Uterus (tissue), 4 donors: ENCODE measurements around the gene S100A14. TPM values are rescaled to one million over a fixed set of nuclear protein-coding genes. Genes with fewer than 3 reads are reported as not detected.
"Not testable (repeated sequence)": the region's sequence is repeated elsewhere in the genome, so short reads cannot be mapped to it uniquely, and the experiment has no call there.

Experiments used
- DNase-seq, 2 donors: peaks; one replicate each; pipeline ENCODE4 v3.0.0-alpha.2; 2019 to 2020
- H3K27ac ChIP-seq, 2 donors: fragments of 200-600 bp; sonication (generic); 1 replicate in 1 of 2; 2 replicates in 1 of 2; pipeline ENCODE4 v1.5.1; 2016 to 2018
- H3K27me3 ChIP-seq, 2 donors: fragments of 200-600 bp; sonication (generic); one replicate each; pipeline ENCODE4 v1.5.1; 2018 to 2019; ENCODE audit warnings: control low read depth in 1 of 2
- H3K36me3 ChIP-seq, 2 donors: fragments of 200-600 bp; sonication (generic); one replicate each; pipeline ENCODE4 v1.5.1; 2019; ENCODE audit warnings: control low read depth in 1 of 2
- H3K4me1 ChIP-seq, 2 donors: fragments of 200-600 bp; sonication (generic); one replicate each; pipeline ENCODE4 v1.5.1; 2018 to 2019; ENCODE audit warnings: control low read depth in 1 of 2
- H3K4me3 ChIP-seq, 2 donors: fragments of 200-600 bp; sonication (generic); 1 replicate in 1 of 2; 2 replicates in 1 of 2; pipeline ENCODE4 v1.5.1; 2018 to 2019; ENCODE audit warnings: mild to moderate bottlenecking in 1 of 2
- H3K9me3 ChIP-seq, 2 donors: fragments of 200-600 bp; sonication (generic); one replicate each; pipeline ENCODE4 v1.5.1; 2019; ENCODE audit warnings: control low read depth in 1 of 2
- CTCF ChIP-seq, 4 experiments: fragments of 200-600 bp in 2 of 4; fragments of 450-650 bp in 2 of 4; sonication (generic) in 2 of 4; IDR thresholded peaks; one replicate each; pipeline ENCODE4 v1.5.1; 2016 to 2019; ENCODE audit warnings: antibody characterized with exemption in 4 of 4, mild to moderate bottlenecking in 2 of 4, moderate library complexity in 1 of 4
- POLR2A ChIP-seq, 2 donors: fragments of 450-650 bp; IDR thresholded peaks; one replicate each; pipeline ENCODE4 v1.6.1; 2016; ENCODE audit warnings: antibody characterized with exemption in 2 of 2, mild to moderate bottlenecking in 1 of 2, moderate library complexity in 1 of 2
- intact Hi-C: fragments of 100-400 bp; cut with DNase I; formaldehyde crosslinking; loops from one replicate; pipeline ENCODE4 v1.15.1; 2023; ENCODE audit warnings: low total_unique reads
- total RNA-seq, 4 donors: library from RNA; depleted of rRNA in 3 of 4; stranded (reverse); fragments of >200 nt in 3 of 4; gene quantifications; one replicate each; pipeline versions ENCODE4 v1.1.0 to v1.2.4, GENCODE V29; 2014 to 2023
- donor health status: DM: yes; HTN: yes; CAD: no.

S100A14 gene
- total RNA-seq, 4 donors from 2014 or later, result 0.29 to 6.2 TPM; not detected in 2

GRCh38 chr1:153578936-153579335 is 37.2 kb downstream of the S100A14 start:
- no peaks in the 10 kb centered on the region for H3K4me1 ChIP-seq
- no peak overlapping the region for H3K27ac ChIP-seq
- no peak overlapping the region for H3K4me3 ChIP-seq
- intact Hi-C loops, result no loop called here
- no peak for TF ChIP-seq CTCF (IDR thresholded peaks at IDR 0.05)
- TF ChIP-seq POLR2A (IDR thresholded peaks at IDR 0.05), result no peak
- H3K27me3 ChIP-seq, result no peaks in the 10 kb centered on the region
- DNase-seq, result no peak
- H3K36me3 ChIP-seq, result no peaks in the 10 kb centered on the region
- no peaks in the 10 kb centered on the region for H3K9me3 ChIP-seq

DNA sequence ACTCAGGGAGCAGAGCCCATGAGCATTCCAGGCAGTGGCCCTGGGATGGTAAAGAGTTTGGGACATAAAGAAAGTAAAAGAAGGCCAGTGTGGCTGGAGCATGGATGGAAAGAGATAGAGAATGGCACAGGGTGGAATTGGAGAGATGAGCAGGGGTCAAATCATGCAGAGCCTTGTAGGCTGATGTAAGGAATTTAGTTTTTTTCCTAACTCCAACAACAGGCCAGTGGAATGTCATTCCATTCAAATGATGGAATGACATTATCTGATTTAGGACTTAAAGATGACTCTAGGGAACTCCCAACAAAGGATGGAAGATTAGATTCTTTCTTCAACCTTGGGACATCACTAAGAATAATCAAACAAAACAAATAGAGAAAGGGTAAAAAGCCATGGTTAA is 37.6 kb downstream of the S100A14 start:
- no peaks in the 10 kb centered on the region for H3K36me3 ChIP-seq
- H3K27ac ChIP-seq, result no peak overlapping the region
- intact Hi-C loops, result no loop called here
- no peak for DNase-seq
- H3K4me3 ChIP-seq, result no peak overlapping the region
- TF ChIP-seq CTCF (IDR thresholded peaks at IDR 0.05), result no peak
- no peak for TF ChIP-seq POLR2A (IDR thresholded peaks at IDR 0.05)
- no peaks in the 10 kb centered on the region for H3K27me3 ChIP-seq
- H3K4me1 ChIP-seq, result no peaks in the 10 kb centered on the region
- H3K9me3 ChIP-seq, result no peaks in the 10 kb centered on the region

- no peak for DNase-seq
- TF ChIP-seq POLR2A (IDR thresholded peaks at IDR 0.05), result no peak
- TF ChIP-seq CTCF (IDR thresholded peaks at IDR 0.05), result no peak
- Histone ChIP-seq H3K36me3 (no peaks in the 10 kb centered on the region), H3K27ac (no peak overlapping the region), H3K9me3 (no peaks in the 10 kb centered on the region), H3K27me3 (no peaks in the 10 kb centered on the region), H3K4me1 (no peaks in the 10 kb centered on the region), H3K4me3 (no peak overlapping the region)
- intact Hi-C loops, result no loop called here
Measured at GRCh38 chr1:153577624-153578051, 38.5 kb downstream of the S100A14 start.

- H3K4me1 ChIP-seq, result no peaks in the 10 kb centered on the region
- intact Hi-C loops, result no loop called here
- no peak overlapping the region for H3K27ac ChIP-seq
- no peaks in the 10 kb centered on the region for H3K9me3 ChIP-seq
- H3K4me3 ChIP-seq, result no peak overlapping the region
- no peak for DNase-seq
- H3K36me3 ChIP-seq, result no peaks in the 10 kb centered on the region
- TF ChIP-seq POLR2A (IDR thresholded peaks at IDR 0.05) (no peak), CTCF (IDR thresholded peaks at IDR 0.05) (no peak)
- no peaks in the 10 kb centered on the region for H3K27me3 ChIP-seq
Measured at GRCh38 chr1:153577138-153577537, 39.0 kb downstream of the S100A14 start.

DNA sequence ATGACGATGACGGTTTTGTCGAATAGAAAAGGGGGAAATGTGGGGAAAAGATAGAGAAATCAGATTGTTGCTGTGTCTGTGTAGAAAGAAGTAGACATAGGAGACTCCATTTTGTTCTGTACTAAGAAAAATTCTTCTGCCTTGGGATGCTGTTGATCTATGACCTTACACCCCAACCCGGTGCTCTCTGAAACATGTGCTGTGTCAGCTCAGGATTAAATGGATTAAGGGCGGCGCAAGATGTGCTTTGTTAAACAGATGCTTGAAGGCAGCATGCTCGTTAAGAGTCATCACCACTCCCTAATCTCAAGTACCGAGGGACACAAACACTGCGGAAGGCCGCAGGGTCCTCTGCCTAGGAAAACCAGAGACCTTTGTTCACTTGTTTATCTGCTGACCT is 40.6 kb downstream of the S100A14 start:
- H3K36me3 ChIP-seq, H3K4me1 ChIP-seq, DNase-seq, H3K9me3 ChIP-seq, H3K27me3 ChIP-seq, intact Hi-C loops, H3K27ac ChIP-seq, H3K4me3 ChIP-seq: not testable (repeated sequence)

DNA sequence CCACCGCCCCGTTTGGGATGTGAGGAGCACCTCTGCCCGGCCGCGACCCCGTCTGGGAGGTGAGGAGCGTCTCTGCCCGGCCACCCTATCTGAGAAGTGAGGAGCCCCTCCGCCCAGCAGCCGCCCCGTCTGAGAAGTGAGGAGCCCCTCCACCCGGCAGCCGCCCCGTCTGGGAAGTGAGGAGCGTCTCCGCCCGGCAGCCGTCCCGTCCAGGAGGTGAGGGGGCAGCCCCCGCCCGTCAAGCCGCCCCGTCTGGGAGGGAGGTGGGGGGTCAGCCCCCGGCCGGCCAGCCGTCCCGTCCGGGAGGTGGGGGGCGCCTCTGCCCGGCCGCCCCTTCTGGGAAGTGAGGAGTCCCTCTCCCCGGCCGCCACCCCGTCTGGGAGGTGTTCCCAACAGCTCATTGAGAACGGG is 41.0 kb downstream of the S100A14 start:
- H3K4me1 ChIP-seq, H3K36me3 ChIP-seq, H3K27me3 ChIP-seq, intact Hi-C loops, H3K27ac ChIP-seq, H3K9me3 ChIP-seq, DNase-seq, H3K4me3 ChIP-seq: not testable (repeated sequence)
